GM12891 (cell line): ENCODE data around the gene SCAMP4.
A peak's percentile ranks its signal among the peaks of the same experiment; 100 is the strongest.

Experiments
- POLR2A ChIP-seq: IDR thresholded peaks from 2 replicates; pipeline ENCODE4 v1.6.1; 2011; ENCODE audit warnings: low read depth, low read length, control low read depth
- TAF1 ChIP-seq: IDR thresholded peaks from 2 replicates; pipeline ENCODE4 v1.6.1; 2011; ENCODE audit warnings: low read depth, low read length, control low read depth

DNA sequence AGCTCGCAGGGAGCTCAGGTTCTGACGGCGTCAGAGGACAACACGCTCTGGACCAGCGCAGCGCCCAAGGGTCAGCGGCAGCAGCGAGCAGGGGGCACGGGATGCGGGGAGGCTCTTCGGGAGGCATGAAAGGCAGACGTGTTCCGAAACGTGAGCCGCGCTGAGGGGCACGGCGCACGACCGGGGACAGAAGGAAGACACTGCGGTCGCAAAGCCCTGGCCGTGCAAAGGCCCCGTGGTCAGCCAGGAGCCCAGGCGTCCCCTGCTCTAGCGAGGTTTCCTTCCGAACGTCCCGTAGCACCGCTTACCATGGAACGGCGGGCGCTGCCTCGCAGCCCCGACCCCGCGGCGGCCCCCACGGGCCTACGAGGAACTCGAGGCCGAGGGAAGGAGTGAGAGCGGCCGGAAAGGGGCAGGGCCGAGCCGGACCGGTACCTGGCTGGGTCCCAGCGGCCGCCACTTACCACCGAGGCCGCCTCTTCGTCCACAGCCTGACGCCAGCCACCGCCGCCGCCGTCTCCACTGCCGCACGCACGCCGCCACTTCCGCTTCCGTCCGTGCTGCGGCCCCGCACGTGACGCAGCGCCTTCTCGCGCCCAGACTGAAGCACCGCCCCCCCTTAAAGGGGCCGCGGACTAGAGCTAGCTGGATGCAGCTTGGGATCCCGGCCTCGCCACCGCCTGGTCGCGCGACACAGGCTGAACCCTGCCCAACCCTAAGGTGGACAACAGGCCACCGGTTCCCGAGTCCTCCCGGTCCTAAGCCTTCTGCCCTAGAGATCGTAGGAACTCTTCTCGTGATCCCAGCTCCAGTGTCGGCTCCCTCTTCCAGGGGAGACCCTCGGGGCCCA is 29.3 kb upstream of the SCAMP4 start:
- TF ChIP-seq POLR2A (peak; percentile 68), TAF1 (peak; percentile 59; the same call in 1 of the 2 replicates)
